Hematopoietic multipotent progenitor cell treated with erythropoietin and hydrocortisone succinate and interleukin-3 and kit ligand, for 17 days (in vitro differentiated cells): ENCODE measurements around the gene CYP1B1.

ENCODE experiments used
- DNase-seq: peaks from one replicate; pipeline ENCODE4 v3.0.0-alpha.2; 2015; ENCODE audit warnings: low spot score

CYP1B1 gene

DNA sequence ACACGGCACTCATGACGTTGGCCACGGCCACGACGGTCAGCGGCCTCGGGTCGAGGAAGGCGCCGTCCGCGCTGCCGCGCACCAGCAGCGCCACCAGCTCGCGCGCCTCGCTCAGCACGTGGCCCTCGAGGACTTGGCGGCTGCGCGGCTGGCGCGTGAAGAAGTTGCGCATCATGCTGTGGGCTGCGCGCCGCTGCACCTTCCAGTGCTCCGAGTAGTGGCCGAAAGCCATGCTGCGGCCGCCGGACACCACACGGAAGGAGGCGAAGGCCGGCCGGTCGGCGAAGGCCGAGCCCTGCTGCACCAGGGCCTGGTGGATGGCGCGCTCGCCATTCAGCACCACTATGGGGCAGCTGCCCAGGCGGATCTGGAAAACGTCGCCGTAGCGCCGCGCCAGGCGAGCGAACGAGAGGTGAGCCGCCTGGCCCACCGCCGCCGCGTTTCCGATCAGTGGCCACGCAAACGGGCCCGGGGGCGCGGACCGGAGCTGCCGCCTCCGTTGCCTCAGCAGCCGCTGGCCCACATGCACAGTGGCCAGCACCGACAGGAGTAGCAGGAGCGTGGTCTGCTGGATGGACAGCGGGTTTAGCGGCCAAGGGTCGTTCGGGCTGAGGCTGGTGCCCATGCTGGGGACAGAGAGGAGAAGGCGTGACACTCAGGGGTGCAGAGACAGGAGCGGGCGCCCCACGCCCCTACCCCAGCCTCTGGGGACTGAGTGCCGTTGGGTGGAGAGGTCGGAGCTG, 1.0 kb downstream of the CYP1B1 start:
- DNase-seq = no peak

DNA sequence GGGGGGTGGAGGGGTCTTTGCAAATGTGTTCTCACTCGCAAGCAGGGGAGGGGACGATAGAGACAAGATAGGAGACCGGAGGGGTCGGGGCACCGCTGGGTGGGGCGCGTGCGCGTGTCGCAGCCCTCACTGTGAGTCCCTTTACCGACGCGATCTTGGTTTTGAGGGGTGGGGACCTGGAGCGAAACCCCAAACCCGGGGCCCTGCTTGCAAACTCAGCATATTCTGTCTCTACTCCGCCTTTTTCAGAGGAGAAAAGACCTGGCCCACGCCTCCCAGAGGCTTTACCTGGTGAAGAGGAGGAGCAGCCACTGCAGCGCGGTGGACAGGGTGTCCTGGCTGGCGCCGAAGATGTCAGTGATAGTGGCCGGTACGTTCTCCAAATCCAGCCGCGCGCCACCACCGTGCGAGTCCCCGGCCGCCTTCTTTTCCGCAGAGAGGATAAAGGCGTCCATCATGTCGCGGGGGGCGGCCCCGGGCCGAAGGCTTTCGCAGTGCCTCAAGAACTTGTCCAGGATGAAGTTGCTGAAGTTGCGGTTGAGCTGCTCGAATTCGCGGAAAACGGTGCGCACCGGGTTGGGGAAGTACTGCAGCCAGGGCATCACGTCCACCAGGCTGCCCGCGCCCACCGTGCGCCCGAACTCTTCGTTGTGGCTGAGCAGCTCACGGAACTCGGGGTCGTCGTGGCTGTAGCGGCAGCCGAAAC, 1.7 kb downstream of the CYP1B1 start:
- no peak for DNase-seq

DNA sequence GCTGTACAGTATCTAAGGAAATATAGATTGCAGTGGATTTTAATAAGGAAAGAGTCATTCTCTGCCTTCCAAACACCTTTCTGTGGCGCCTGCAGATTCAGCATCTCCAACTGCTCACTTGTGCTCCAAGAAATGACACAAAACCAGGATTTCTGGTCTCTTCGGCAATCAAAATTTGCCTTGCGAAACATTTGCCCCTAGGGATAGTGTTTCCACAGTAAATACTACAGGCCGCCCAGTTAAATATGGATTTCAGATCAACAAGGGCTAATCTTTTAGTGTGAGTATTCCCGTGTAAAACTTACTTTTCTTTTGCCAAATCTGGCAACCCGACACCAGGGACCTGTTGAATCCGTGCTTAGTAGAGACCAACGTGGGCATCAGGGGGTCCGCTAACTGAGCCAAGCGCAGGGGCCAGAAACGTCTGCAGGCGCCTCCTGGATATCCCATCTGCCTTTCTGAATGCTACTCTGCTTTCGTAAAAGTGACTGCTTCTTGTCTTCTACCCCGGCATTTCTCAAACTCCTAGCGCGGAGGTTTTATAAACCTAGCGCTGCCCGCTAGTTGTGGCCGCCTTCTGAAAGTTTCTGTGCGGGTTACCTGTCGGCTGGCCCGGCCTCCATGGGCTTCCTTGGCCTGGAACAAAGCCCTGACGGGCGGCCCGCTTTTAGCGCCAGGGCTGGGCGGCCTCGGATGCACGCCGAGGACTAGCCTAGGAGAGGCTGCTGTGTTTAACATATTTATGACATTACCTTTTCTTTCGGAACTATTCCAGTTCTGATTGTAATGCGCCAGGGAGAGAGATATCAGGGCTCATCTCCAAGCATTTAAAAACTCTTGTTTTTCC, 2.5 kb downstream of the CYP1B1 start:
- DNase-seq = no peak

DNA sequence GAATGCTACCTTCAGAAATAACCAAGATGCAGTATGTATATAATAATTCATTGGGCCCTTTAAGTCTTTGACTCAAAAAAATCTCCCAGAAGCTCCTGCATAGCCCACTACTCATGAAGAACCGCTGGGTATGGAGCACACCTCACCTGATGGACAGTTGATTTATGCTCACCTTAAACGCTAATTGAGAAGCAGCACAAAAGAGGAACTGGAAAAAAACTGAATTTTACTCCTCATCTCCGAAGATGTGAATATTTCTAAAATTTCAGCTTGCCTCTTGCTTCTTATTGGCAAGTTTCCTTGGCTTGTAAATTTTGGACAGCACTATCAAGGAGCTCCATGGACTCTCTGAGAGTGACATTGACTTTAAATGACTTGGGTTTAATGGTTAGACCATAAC, 5.5 kb downstream of the CYP1B1 start:
- DNase-seq = no peak

DNA sequence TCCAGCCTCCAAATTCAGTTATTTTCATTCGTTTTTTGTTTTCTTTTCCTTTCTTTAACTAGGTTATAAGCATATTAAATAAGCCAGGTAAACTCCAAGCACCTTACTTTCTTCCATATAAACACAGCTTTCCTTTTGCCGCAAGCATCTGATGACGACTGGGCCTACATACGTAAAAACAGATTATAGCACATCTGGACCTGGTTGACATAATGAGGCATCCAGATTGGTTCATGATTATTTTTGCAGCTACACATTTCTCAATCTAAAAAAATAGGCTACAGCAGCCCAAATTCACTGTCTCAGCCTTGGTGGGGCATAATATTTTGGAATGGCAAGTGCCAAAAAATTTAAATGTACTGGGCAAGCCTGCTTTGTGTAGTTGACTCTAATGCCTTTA, 7.7 kb downstream of the CYP1B1 start:
- no peak for DNase-seq

DNA sequence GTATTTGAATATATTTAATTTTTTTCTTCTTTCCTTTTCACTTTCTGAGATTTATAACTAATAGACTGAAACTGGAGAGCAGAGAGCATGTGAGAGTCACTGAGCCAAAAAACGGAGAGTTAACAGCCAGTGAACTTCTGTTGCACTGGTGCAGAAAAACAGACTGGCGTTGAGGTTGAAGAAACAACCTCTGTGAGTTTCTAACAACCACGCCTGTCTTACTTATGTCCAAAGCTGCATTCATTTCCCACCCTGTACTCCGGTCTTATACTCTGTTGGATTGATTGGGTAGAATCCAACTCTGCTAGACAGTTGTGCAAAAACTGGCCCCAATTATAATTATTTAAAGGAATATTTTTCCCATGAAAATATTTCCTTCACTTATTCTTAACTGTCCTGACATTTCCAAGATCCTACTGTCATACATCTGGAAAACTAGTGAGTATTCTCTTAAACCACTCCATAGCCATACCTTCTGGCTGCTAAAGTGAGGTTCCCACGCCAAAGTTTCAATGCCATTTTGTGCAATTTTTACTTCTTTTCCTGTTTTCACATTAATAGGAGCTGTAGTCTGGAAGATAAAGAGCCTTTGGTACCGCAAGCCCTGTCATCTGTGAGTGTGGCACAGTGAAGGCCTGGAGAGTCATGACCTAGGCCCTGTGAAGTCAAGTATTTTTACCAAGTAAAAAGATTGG, 9.4 kb downstream of the CYP1B1 start:
- no peak for DNase-seq

DNA sequence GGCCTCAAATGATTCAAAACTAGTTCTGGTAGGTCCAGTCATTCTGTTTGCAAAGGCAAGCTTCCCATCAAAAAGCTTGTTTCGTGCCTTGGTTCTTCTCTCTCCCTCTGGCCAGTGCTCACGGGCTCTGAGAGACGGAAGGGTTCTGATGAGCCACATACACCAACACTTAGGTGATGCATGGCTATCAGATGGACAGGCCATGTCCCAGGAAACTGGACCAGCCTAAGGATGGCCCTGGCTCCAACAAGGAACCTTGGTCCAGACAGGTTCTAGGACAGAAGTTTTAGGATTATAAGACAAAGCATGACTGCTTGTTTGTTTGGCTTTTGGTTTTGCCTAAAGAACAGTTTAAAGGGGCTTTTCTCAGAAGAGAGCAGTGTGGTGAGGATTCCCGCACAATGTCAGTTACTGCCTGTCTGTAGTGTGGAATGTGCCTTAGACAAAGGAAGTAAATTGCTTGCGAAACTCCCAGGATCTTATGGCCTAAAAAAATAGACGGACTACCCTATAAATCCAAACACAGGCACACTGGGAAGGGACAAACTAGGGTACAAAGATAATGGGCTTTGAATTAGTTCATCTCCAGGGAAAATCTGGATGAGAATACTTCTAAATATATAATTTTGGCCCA, 10.3 kb downstream of the CYP1B1 start:
- DNase-seq = no peak

DNA sequence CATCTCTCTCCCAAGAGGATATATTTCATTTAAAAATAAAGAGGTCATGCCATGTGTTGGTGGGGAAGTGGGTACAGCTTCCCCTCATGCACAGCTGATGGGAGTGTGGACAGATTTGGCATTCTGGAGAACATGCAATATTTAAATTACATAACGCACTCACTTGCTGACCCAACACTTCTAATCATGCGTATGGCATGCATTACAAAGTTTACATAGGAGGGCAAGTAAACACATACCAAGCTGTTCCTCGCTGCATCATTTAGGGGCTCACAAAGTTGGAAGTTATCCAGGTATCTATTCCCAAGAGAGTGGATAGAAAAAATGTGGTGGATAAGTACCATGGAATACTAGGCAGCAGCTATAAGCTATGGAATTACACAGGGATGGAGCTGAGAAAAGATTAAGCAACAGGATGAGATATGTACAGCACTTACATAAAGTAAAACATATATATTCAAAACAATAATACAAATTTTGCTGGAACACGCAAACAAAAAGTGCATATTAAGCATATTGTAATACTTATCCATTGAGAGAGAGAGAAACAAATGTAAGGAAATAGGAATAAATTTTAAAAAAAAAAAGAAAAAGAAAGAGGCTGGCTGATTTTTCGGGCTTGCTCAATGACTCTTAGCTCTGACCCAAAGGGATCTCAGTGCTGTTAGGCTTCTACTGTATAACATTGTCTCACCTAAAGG, 11.0 kb downstream of the CYP1B1 start:
- no peak for DNase-seq

DNA sequence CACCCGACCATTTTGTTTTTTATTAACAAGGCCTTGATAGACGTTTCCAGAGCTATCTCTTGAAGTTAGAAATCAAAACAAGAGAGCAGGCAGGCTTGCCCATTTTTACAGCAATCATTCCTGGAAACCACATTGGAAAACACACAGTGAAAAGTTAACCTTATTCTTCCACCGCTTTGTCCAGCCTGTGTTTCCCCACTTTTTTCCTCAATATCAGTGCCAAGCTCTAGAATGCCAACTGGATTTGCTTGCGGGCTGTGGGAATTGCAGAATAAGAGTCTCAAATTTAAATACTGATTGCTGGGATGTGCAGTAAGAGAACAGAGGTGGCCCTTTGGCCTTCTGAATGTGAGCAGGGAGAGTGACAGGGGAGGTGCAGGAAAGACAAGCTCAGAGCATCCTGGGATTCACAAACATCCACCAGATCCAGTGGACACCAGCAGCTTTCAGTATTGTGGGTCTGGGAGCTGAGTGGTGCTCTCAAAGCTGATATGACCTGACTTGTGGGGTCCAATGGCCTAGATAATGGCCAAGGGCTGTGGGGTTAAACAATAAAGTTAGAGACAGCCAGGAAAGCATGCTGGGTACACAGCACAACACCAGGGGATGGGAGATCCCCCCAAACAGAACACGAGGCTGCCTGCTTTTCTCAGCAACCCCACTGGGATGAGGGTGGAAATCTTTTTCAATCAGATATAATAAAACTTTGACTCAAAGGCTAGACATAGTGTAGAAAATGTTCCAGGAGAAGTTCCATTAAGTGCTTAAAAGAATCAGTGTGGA, 15.5 kb downstream of the CYP1B1 start:
- DNase-seq = no peak

DNA sequence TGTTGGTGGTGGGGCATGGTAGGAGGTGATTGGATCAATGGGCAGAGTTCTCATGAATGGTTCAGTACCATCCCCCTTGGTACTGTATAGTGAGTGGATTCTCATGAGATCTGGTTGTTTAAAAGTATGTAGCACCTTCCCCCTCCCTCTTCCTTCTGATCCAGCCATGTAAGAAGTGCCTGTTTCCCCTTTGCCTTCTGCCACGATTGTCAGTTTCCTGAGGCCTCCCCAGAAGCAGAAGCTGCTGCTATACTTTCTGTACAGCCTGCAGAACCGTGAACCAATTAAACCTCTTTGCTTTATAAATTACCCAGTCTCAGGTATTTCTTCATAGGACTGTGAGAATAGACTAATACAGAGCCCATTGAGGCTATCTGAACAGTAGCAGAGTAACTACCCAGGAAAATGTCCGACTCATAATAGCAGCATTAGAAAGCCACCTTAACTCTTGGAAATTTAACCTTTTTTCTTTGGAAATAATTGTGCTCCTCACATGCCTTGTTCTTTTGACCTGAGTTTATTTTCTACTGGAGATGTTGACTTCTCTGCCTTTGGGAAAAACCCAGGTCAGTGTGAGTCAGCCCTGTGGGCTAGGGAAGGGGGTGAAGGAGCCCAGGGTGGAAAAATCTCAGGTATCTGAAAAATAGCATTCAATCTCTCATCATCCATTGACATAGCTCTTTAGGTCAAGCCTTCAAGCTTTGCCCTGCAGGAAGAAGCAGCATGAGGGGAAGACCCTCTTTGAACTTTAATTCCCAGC, 18.1 kb downstream of the CYP1B1 start:
- DNase-seq = no peak

DNA sequence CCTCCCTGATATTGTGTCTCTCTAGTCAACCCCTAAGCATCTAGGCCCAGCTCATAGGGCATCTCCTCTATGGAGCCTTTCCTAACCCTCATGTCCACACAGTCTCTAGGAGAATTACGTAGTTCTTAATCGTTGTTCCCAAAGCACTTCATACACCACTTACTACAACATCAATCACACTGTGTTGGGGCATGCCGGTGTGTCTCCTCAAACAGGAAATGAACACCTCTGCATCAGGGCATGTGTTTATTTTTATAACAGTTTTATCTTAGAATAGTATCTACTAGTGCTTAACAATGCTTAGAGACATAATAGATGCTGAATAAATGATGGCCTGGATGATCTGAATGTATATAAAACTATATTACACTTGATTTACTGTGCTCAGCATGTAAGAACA, 19.7 kb downstream of the CYP1B1 start:
- no peak for DNase-seq

DNA sequence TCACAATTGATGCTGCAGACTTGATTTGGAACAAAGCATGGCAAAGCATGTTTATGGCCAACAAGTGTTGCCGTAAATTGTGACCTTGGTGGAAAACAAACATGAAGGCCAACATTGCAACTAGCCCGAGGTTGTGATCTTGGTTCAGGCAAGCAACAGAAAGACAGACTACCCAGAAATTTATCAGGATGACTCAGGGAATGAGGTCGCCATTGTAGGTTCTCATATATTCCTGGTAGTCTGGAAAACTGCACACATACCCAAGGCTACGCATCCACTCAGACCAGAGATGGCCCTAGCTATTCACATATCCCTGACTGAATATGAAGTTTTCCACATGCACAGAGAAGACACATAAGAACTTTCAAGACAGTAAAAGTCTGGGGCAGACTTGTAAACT, 30.1 kb downstream of the CYP1B1 start:
- no peak for DNase-seq

DNA sequence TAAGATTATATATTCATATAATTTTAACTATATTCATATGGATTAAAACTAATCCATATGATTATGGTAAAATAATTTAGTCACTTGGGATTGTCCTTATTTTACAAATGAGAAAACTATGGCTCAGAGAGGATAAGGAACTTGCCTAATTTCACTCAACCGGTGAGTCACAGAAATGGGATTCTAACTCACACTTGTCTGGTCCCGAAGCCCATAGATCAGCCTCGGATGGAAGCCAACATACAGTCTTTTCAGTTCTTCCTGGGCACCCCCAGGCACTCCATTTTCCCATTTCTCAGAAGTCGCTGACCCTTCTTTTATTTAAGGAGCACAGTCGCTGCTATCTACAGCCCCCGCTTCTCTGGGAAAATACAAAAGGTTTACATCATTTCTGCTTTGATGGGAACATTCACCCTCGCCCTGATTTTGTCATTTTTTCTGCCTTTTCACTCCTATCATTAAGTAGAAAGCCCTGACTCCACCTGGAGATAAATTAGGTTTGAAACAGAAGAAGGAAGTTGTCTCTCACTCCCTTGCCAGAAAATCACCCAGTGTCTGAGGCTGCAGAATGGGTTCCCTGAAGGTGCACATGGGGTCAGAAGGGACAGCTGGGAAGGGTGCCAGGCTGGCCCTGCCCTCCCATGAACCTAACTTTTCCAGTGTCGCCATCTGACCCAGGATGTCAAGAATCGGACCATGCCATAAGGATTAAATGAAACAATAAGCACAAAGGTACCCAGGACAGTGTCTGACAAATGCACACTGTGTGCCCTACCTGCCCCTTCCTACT, 36.6 kb downstream of the CYP1B1 start:
- no peak for DNase-seq

DNA sequence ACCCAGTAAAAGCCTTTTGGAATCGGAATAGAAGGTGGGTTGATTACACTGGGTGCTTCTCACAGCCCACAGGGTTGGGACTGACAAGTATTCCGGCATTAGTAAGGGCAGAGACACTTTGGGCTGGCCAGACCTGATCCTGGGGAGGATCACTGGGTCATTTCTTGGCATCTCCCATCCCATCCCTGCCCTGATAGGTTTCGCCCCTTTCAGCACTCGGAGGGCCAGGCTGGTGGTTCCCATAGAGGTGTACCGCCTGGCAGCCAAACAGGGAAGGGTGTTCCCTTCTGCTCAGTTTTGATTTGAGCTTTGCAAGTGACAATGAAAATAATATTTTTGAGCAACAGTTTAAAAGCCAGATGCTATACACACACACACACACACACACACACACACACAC, 37.3 kb downstream of the CYP1B1 start:
- DNase-seq = no peak

DNA sequence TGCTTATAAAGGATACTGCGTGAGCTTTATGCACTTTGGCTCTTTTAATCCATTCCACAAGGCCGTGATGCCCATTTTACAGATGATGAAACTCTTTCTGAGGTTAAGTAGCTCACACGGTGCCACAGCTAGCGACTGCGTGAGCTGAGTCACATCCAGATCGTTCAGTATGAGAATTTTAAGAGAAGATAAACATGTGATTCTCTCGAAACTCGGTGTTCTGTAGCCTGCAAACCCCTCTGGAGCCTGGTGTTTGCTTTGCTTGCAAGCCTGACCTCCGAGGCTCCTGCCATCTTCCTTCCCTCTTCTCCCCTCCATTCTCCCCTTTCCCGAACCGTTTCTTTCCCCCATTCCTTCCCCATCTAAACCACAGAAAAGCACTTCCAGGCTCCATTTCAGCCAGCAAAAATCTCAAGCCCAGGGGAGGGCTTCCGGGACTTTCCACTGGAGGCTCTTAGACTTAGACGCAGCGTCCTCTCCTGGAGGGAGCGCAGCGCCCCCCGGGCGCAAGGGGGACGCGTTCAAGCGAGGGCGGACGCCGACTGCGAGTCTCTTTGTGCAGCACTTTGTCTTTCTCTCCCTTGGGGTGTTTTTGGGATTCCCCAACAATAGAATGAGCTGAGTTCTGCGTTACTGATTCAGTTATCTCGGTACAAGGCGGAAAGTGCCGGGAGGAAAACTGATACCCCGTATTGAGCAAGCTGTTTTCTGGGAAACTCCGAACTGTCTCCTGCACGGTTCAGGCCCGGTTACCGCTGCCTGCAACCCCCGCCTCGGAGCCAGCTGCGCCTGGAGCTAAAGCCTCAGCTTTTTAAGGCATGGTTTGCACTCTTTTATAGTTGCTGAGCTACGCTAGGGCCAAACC, 38.0 kb downstream of the CYP1B1 start:
- no peak for DNase-seq

DNA sequence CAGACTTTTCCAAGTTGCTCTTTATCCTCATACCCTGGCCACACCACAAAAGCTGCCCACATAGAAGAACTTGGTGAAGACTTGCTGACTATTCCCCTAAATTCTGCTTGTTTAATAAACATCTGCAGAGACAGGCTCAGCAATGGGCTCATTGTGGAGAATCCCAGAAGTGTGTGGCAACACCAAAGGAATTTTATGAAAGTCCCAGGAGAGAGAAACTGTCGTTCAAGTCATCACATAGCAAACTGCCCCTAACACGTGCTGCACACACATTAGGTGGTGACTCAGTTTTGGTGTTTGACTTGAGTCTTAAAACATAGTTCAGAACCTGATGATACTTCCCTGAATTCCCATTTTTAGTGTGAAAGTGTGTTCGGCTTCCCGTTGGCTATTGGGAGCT, 38.6 kb downstream of the CYP1B1 start:
- no peak for DNase-seq

DNA sequence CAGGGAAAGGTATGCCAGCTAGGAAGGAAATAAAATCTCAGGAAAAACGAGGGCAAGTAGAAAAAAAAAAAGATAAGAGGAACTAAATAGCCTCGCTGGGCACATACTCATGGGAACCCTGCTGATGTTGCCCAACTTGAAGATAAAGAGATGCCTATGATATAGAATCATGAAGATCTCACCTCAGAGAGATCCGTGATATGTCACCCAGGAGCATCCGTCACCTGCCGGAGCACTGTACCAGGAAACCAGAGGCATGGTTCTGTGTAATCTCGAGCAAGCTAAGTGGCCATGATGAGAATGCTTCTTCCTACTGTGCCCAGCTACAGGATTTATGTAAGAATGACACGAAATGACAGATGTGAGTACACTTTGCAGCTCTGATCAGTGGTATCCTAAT, 40.0 kb downstream of the CYP1B1 start:
- DNase-seq = no peak

DNA sequence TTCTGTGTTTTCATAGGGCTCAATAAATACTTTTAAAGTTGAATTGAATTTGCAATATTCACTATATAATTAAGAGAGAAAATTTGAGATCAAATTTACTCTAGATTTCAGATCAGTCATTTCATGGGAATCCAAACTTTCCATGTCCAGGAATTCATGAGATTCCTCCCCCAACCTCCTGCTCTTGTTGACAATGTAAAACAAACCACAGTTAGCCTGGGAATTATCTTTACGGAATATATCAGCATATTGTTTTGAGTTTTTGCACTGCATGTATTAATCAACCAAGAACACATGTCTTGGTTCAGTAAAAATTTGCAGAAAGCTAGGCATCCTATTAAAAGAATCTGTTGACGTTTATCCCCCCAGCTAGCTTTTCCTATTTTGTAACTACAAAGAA, 42.3 kb downstream of the CYP1B1 start:
- no peak for DNase-seq
